ENCODE measurements around the gene RNF43. TPM values are rescaled to one million over a fixed set of nuclear protein-coding genes. Genes with fewer than 3 reads are reported as not detected.
A peak's percentile ranks its signal among the peaks of the same experiment; 100 is the strongest.

The RNF43 gene
- total and polyA plus RNA-seq, 2 of the 13 experiments (the other 11 are each of a cell fraction or from before 2014, with no cell fraction given): 31.0 to 53.4 TPM

DNA sequence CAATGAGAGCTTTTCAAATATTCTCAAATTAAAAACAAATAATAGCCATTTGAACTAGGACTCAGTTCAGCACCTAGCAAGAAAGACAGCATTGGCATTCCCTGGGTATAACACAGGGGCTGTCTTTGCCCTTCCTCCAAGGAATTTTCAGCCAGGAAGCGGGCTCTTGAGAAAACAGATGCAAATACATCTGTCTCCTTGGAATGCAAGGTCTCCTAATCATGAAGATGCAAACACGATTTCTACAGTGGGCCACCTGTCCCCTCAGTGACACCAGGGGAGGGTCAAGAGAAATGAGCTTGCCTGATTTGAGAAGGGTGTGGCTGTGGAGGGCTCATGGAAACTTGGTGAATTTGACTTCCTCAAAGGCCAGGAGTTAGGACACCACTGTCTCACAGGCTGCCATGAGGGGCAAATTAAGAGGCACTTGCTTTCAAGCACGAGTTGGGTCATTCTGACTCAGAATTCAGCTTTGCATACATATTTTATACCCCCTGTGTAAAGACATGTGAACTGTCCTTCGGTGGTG is 40.8 kb downstream of the RNF43 start (continued):
- TF ChIP-seq SRSF9 (IDR thresholded peaks at IDR 0.05; ENCODE audit: borderline replicate concordance, insufficient read depth, low read depth, low read length, poor library complexity, severe bottlenecking) (no peak), AGO2 (optimal IDR thresholded peaks at IDR 0.05; ENCODE audit: low read depth, low read length) (peak; percentile 66), ZNF607 (CRISPR knock-in tag; IDR thresholded peaks at IDR 0.05; ENCODE audit: borderline replicate concordance) (no peak), RBM22 (optimal IDR thresholded peaks at IDR 0.05; ENCODE audit: low read length) (peak; percentile 97), ARID2 (CRISPR knock-in tag; IDR thresholded peaks at IDR 0.05; ENCODE audit: borderline replicate concordance) (no peak), ZNF615 (CRISPR knock-in tag; IDR thresholded peaks at IDR 0.05; ENCODE audit: borderline replicate concordance) (no peak), ZNF543 (CRISPR knock-in tag; IDR thresholded peaks at IDR 0.05) (no peak), NPAS2 (CRISPR knock-in tag; IDR thresholded peaks at IDR 0.05; ENCODE audit: borderline replicate concordance) (no peak), FOXA1 (IDR thresholded peaks at IDR 0.05) (no peak), FOXA1 (CRISPR knock-in tag; IDR thresholded peaks at IDR 0.05) (no peak), PHF8 (CRISPR knock-in tag; IDR thresholded peaks at IDR 0.05) (no peak)
- TF ChIP-seq, protein P1, sequence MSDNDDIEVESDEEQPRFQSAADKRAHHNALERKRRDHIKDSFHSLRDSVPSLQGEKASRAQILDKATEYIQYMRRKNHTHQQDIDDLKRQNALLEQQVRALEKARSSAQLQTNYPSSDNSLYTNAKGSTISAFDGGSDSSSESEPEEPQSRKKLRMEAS (IDR thresholded peaks at IDR 0.05): no peak

DNA sequence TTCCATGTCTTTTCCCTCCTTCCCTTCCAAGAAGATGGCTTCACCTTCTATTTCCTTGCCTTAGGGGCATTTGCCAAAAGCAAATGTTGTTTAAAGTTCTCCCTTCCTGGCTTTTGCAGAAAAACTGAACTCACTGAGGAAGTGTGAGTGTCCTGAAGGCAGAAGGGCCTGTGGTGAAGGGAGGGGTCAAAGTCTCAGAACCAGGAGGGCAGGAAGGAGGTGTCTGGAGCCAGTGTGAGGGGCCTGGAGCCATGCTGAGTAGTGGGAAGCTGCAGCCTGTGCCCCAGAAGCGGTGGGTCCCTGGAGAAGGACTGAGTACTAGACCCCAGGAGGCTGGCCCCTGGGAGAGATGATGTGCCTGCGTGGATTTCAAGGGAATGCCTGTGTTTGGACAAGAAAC is 41.5 kb downstream of the RNF43 start:
- Histone ChIP-seq H3K36me3 (replicated peaks in 1 of 2; ENCODE audit: control insufficient read depth in 1 of 2, insufficient read depth in 2 of 2, low read length in 2 of 2) (peaks cover 28 to 50% of the 10 kb centered on the region in 2 experiments), H4K20me1 (ENCODE audit: insufficient read depth, low read length) (no peaks in the 10 kb centered on the region), H3K27me3 (ENCODE audit: control insufficient read depth in 1 of 2, insufficient read depth in 2 of 2, low read length in 2 of 2) (no peaks in the 10 kb centered on the region), H2AFZ (ENCODE audit: low read length) (no peak overlapping the region), H3K4me3 (replicated peaks in 1 of 3; ENCODE audit: insufficient read depth in 1 of 3, low read depth in 2 of 3, low read length in 3 of 3) (no peak overlapping the region), H3K79me2 (ENCODE audit: insufficient read depth, low read length) (peaks cover 97% of the 10 kb centered on the region), H3K27ac (ENCODE audit: extremely low read length, insufficient read depth, low read length) (peak overlapping the region; percentile 36), H3K4me1 (ENCODE audit: insufficient read depth, low read length) (peaks cover 97% of the 10 kb centered on the region), H3K4me2 (ENCODE audit: low read depth, low read length) (no peak overlapping the region), H3K9me3 (ENCODE audit: low read length) (no peaks in the 10 kb centered on the region), H3K9ac (ENCODE audit: insufficient read depth, low read depth, low read length) (peak overlapping the region; percentile 2; the same call in 1 of the 2 replicates)
- ChIA-PET CTCF (ENCODE audit: low intra/inter-chr PET ratio, low total read pairs) (no interaction called here), POLR2A (interaction anchor here (9.5 kb wide), 1 partner anchor 8 kb away, joined by 458 read pairs; no protein-coding TSS in a partner anchor)
- WGBS (ENCODE audit: low lambda C conversion rate): 95% methylated on average over 2 of the region's 2 CpGs
- ATAC-seq (no peak), FAIRE-seq (no peak), DNase-seq (ENCODE audit: low spot score) (no peak)
- no TSS peak for BruUV-seq (replicated peaks)
- intact Hi-C loops (cut with micrococcal nuclease; ENCODE audit: unreplicated experiment): no loop called here
- TF ChIP-seq RBM22 (optimal IDR thresholded peaks at IDR 0.05; ENCODE audit: low read length) (peak; percentile 88), MTA3 (CRISPR knock-in tag; IDR thresholded peaks at IDR 0.05) (no peak), ZNF761 (CRISPR knock-in tag; conservative IDR thresholded peaks at IDR 0.05) (no peak)
- in situ Hi-C loops (cut with HindIII; ENCODE audit: extremely low pct_ligation_motif_present, low pct_unique_long_range_greater_than_20kb): no loop called here
